ENCODE measurements around the gene WSB1. TPM values are rescaled to one million over a fixed set of nuclear protein-coding genes. Genes with fewer than 3 reads are reported as not detected.

The WSB1 gene
- polyA plus RNA-seq, 5 donors: 291 to 547 (median 433) TPM

- no peak for DNase-seq
These were observed 60.2 kb downstream of the WSB1 start for GRCh38 chr17:27354051-27354490.

GRCh38 chr17:27354491-27355081 is 60.7 kb downstream of the WSB1 start:
- no peak for DNase-seq

GRCh38 chr17:27355419-27355818 is 61.5 kb downstream of the WSB1 start:
- DNase-seq: no peak

- no peak for DNase-seq
These were observed 62.3 kb downstream of the WSB1 start for GRCh38 chr17:27356091-27356705.

- no peak for DNase-seq
These were observed 63.3 kb downstream of the WSB1 start for GRCh38 chr17:27357236-27357635.

GRCh38 chr17:27360507-27360906 is 66.6 kb downstream of the WSB1 start:
- DNase-seq: no peak

GRCh38 chr17:27361695-27362094 is 67.8 kb downstream of the WSB1 start:
- no peak for DNase-seq

GRCh38 chr17:27362503-27362902 is 68.6 kb downstream of the WSB1 start:
- no peak for DNase-seq

GRCh38 chr17:27362909-27363308 is 69.0 kb downstream of the WSB1 start:
- no peak for DNase-seq

GRCh38 chr17:27363326-27363725 is 69.4 kb downstream of the WSB1 start:
- no peak for DNase-seq

Other genes starting within 250 kb of the WSB1 start
- gene KSR1, start 162.3 kb downstream of the WSB1 start, polyA plus RNA-seq (ENCODE audit: insufficient read depth in 1 of 5, insufficient read length in 5 of 5, low replicate concordance in 1 of 5): 10 to 100 TPM; 50.0 to 72.7 (median 53.4) TPM